ENCODE measurements around the gene DCAF7.

DCAF7 gene

GRCh38 chr17:63634163-63634562 is 83.9 kb downstream of the DCAF7 start:
- DNase-seq = no peak

- no peak for DNase-seq
Measured at GRCh38 chr17:63634816-63635215, 84.5 kb downstream of the DCAF7 start.

- DNase-seq = no peak
Measured at GRCh38 chr17:63635290-63635689, 85.0 kb downstream of the DCAF7 start.

- no peak for DNase-seq
Measured at GRCh38 chr17:63635787-63636186, 85.5 kb downstream of the DCAF7 start.

GRCh38 chr17:63639125-63639524 is 88.8 kb downstream of the DCAF7 start:
- DNase-seq = no peak

GRCh38 chr17:63640038-63640437 is 89.8 kb downstream of the DCAF7 start:
- no peak for DNase-seq

GRCh38 chr17:63641692-63642448 is 91.6 kb downstream of the DCAF7 start:
- DNase-seq = no peak
